Measurements from ENCODE around the gene MPL.

The MPL gene

DNA sequence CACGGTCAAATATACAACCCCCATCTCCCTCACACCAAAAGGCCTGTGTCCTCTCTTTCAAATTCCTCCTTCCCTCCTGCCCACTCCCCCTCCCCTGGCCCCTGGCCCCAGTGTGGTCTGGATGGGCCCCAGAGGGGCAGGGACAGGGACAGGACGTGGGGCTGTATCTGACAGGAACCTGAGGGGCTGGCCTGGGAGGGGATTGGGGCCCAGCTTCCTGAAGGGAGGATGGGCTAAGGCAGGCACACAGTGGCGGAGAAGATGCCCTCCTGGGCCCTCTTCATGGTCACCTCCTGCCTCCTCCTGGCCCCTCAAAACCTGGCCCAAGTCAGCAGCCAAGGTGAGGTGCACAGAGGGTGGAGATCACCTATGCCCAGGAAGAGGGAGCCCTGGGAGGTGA lies at the start of gene MPL:
Gene MPL, plus strand, starts transcription at position 231 of the 400 bp plus-strand sequence. Its CDS starts 31 bp downstream, at position 262.
- H3K4me1 ChIP-seq (ENCODE audit: control insufficient read depth, insufficient read depth, low read length): peaks cover 10% of the 10 kb centered on the region
- no peaks in the 10 kb centered on the region for H3K36me3 ChIP-seq (ENCODE audit: control insufficient read depth, insufficient read depth, low read length, severe bottlenecking)
- no peak for DNase-seq (ENCODE audit: low read depth)
- no peaks in the 10 kb centered on the region for H3K9me3 ChIP-seq (ENCODE audit: control insufficient read depth, low read length)
- H3K9ac ChIP-seq (ENCODE audit: low read length): no peak within 1 kb of the TSS
- H3K27me3 ChIP-seq (replicated peaks; ENCODE audit: control insufficient read depth, insufficient read depth, low read length): no peaks in the 10 kb centered on the region
- H3K4me3 ChIP-seq (ENCODE audit: low read length): no peak within 1 kb of the TSS

DNA sequence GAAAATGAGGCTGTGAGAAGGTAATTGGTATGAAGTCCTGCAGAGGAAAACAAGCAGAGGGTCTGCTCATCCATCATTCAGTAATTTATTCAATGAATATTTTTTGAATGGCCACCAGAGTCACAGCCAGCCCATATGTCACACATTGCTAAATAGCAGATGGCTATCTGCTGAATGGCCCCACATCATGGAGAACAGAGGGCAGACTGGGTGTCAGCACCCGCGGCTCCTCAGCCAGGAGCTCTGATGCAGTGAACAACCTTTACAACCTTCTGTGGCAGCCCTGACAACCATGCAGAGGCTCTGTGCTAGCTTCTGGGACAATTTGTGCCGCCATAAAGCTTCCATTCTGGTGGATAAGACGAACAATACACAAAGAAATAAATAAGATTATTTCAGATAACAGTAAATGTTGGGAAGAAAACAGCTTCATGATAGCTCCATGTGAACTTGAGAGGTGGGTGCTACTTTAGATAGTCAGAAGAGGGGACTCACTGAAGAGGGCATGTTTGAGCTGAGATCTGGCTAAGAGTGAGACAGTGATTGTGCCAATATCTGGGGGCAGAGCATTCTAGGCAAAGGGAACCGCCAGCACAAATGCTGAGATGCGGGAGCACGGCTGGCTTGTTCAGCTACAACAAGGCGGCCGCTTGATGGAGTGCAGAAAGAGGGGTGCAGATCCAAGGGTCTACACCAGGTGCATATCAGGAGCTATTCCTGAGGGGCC lies 49.4 kb upstream of the MPL start:
- Histone ChIP-seq H3K9me3 (ENCODE audit: control insufficient read depth, low read length) (no peaks in the 10 kb centered on the region), H3K4me1 (ENCODE audit: control insufficient read depth, insufficient read depth, low read length) (peaks cover 19% of the 10 kb centered on the region), H3K36me3 (ENCODE audit: control insufficient read depth, insufficient read depth, low read length, severe bottlenecking) (no peaks in the 10 kb centered on the region), H3K27me3 (replicated peaks; ENCODE audit: control insufficient read depth, insufficient read depth, low read length) (peaks cover 3% of the 10 kb centered on the region), H3K4me3 (ENCODE audit: low read length) (no peak overlapping the region), H3K9ac (ENCODE audit: low read length) (no peak overlapping the region)
- no peak for DNase-seq (ENCODE audit: low read depth)

DNA sequence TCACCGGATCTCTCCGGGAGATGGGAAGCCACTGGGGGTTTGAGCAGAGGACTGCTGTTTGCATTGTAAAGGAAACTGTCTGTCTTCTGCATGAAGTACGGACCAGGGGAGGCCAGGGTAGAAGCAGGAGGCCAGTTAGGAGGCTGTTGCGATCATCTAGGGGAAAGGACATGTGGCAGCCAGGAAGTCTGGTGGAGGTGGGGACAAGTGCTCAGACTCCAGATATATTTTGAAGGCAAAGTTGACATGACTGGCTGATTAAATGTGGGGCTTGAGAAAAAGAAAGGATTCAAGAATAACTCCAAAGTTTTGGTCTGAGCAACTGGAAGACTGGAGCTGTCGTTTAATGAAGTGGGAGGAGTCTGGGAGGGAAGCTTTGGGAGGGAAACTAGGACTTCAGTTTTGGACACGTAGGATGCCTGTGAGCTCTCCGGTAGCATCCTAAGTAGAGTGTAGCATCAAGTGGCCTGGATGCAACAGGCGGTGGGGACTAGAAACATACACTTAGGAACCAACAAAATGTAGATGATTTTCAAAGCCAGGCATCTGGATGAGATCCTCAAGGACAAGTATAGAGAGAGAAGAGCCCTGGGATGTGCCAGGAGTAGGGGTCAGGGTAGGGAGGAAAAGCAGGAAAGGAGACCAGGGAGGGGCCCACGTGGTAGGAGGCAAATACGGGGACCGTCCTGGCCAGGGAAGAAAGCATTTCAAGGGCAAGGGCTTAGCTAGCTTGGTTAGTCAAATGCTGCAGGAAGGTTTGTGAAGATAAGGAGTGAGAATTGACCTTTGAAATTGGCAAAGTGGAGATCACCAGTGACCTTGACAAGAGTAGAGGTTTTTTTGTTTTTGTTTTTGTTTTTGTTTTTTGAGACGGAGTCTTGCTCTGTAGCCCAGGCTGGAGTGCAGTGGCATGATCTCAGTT lies 48.6 kb upstream of the MPL start:
- H3K9ac ChIP-seq (ENCODE audit: low read length): no peak overlapping the region
- H3K36me3 ChIP-seq (ENCODE audit: control insufficient read depth, insufficient read depth, low read length, severe bottlenecking): no peaks in the 10 kb centered on the region
- peaks cover 27% of the 10 kb centered on the region for H3K4me1 ChIP-seq (ENCODE audit: control insufficient read depth, insufficient read depth, low read length)
- no peaks in the 10 kb centered on the region for H3K9me3 ChIP-seq (ENCODE audit: control insufficient read depth, low read length)
- no peak overlapping the region for H3K4me3 ChIP-seq (ENCODE audit: low read length)
- peaks cover 3% of the 10 kb centered on the region for H3K27me3 ChIP-seq (replicated peaks; ENCODE audit: control insufficient read depth, insufficient read depth, low read length)
- DNase-seq (ENCODE audit: low read depth): no peak

DNA sequence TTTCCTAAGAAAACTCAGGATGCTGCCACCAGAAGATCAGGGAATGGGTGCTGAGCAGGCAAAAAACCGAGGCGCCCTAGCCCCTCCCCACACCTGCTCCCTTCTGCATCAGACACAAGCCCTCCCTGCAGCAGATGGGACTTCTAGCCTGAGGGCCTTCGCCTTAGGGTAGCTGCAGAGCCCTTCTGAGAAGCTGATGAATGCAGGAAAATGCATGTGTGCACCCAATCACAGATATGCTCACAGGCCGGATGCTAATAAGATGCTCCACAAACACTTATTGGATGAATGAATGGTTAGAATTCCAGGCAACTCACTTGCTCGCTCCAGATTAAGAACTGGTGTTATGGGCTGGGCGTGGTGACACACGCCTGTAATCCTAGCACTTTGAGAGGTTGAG lies 45.4 kb upstream of the MPL start:
- Histone ChIP-seq H3K9me3 (ENCODE audit: control insufficient read depth, low read length) (no peaks in the 10 kb centered on the region), H3K4me1 (ENCODE audit: control insufficient read depth, insufficient read depth, low read length) (peaks cover 58% of the 10 kb centered on the region), H3K27me3 (replicated peaks; ENCODE audit: control insufficient read depth, insufficient read depth, low read length) (no peaks in the 10 kb centered on the region), H3K9ac (ENCODE audit: low read length) (no peak overlapping the region), H3K36me3 (ENCODE audit: control insufficient read depth, insufficient read depth, low read length, severe bottlenecking) (no peaks in the 10 kb centered on the region), H3K4me3 (ENCODE audit: low read length) (no peak overlapping the region)
- no peak for DNase-seq (ENCODE audit: low read depth)

DNA sequence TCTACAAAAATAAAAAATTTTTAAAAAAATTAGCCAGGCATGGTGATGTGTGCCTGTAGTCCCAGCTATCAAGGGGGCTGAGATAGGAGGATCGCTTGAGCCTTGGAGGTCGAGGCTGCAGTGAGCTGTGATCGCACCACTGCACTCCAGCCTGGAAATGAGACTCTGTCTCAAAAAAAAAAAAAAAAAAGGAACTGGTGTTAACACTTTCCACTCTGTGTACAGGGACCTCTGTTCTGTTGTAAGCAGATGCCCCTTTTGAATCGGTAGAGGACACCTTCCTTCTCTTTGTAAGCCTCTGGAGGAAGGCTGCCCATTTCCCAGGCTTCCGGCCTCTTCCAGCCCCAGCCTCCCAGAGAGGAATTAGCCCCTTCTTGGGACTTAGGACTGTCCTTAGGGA lies 44.9 kb upstream of the MPL start:
- Histone ChIP-seq H3K4me1 (ENCODE audit: control insufficient read depth, insufficient read depth, low read length) (peaks cover 61% of the 10 kb centered on the region), H3K9ac (ENCODE audit: low read length) (no peak overlapping the region), H3K27me3 (replicated peaks; ENCODE audit: control insufficient read depth, insufficient read depth, low read length) (no peaks in the 10 kb centered on the region), H3K9me3 (ENCODE audit: control insufficient read depth, low read length) (no peaks in the 10 kb centered on the region), H3K4me3 (ENCODE audit: low read length) (no peak overlapping the region), H3K36me3 (ENCODE audit: control insufficient read depth, insufficient read depth, low read length, severe bottlenecking) (no peaks in the 10 kb centered on the region)
- no peak for DNase-seq (ENCODE audit: low read depth)

DNA sequence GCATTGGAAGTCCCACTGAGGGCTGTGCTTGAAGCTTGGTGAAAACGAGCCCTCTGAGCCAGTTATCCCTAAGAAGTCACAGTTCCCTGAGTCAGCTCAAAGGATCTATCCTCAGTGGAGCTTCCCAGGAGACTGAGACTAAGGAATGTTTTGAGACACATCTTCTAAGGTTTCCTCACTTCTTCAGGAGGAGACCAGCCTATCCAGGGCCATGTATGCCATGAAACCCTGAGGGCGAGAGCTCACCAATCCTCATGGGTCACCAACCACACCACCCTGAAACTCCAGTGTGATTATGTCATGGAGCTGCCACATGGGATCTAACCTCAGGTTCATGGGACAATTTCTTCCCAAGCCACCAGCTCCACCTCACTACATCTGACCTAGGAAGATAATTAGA lies 44.4 kb upstream of the MPL start:
- H3K36me3 ChIP-seq (ENCODE audit: control insufficient read depth, insufficient read depth, low read length, severe bottlenecking): no peaks in the 10 kb centered on the region
- H3K27me3 ChIP-seq (replicated peaks; ENCODE audit: control insufficient read depth, insufficient read depth, low read length): no peaks in the 10 kb centered on the region
- peak; percentile 23 for DNase-seq (ENCODE audit: low read depth)
- no peak overlapping the region for H3K4me3 ChIP-seq (ENCODE audit: low read length)
- peaks cover 60% of the 10 kb centered on the region for H3K4me1 ChIP-seq (ENCODE audit: control insufficient read depth, insufficient read depth, low read length)
- H3K9ac ChIP-seq (ENCODE audit: low read length): no peak overlapping the region
- no peaks in the 10 kb centered on the region for H3K9me3 ChIP-seq (ENCODE audit: control insufficient read depth, low read length)

DNA sequence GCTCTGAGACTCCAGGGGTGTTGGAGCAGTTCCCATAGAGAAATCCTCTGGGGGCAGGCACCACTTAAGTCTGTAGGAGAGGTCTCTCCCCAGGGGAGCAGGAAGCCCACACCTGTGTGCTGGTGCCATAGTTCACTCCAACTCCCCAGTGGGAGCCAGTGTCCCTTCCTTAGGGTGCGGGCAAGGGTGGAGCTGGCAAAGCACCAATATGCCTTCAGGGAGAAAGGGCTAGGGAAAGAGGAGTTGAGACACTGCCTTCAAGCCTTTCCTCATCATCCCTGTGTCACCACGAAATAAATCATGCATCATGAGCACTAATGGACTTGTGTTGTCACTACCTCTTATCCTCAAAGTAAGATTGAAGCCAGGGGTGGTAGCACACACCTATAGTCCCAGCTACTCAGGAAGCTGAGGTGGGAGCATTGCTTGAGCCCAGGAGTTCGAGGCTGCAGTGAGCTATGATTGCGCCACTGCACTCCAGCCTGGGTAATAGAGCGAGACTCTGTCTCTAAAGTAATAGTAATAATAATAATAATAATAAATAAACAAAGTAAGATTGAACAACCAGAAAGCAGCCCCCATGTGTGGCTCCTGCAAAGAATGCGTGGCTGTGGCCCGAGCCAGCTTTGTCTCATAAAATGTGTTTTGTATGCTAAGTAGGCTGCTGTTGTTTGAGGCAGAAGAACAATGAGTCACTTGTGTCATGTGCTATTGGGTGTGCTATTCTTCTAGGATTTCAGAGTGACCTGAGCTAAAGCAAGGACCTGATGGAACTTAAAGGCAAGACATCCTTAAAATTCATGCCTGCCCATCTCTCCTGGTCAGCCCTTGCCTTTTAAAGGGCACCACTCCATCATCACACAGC lies 43.5 kb upstream of the MPL start:
- Histone ChIP-seq H3K27me3 (replicated peaks; ENCODE audit: control insufficient read depth, insufficient read depth, low read length) (no peaks in the 10 kb centered on the region), H3K4me1 (ENCODE audit: control insufficient read depth, insufficient read depth, low read length) (peaks cover 51% of the 10 kb centered on the region), H3K9me3 (ENCODE audit: control insufficient read depth, low read length) (no peaks in the 10 kb centered on the region), H3K36me3 (ENCODE audit: control insufficient read depth, insufficient read depth, low read length, severe bottlenecking) (no peaks in the 10 kb centered on the region), H3K9ac (ENCODE audit: low read length) (peak overlapping the region; percentile 84), H3K4me3 (ENCODE audit: low read length) (no peak overlapping the region)
- DNase-seq (ENCODE audit: low read depth): peak; percentile 65

DNA sequence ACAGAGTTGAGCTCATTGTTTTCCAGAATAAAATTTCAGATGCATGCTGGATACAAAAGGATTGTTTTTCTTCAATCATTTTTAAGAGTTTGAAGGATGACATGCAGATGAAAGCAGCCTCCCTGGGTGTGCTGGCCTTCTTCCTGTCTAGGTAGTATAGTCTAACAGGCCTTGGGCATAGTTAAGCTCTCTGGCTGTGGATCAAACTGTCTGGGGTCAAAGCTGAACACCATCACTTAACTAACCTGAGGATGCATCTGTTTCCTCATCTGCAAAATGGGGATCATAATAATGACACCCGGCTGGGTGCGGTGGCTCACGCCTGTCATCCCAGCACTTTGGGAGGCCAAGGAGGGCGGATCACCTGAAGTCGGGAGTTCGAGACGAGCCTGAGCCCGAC lies 42.9 kb upstream of the MPL start:
- Histone ChIP-seq H3K4me1 (ENCODE audit: control insufficient read depth, insufficient read depth, low read length) (peaks cover 48% of the 10 kb centered on the region), H3K9me3 (ENCODE audit: control insufficient read depth, low read length) (no peaks in the 10 kb centered on the region), H3K4me3 (ENCODE audit: low read length) (no peak overlapping the region), H3K36me3 (ENCODE audit: control insufficient read depth, insufficient read depth, low read length, severe bottlenecking) (no peaks in the 10 kb centered on the region), H3K9ac (ENCODE audit: low read length) (peak overlapping the region; percentile 84), H3K27me3 (replicated peaks; ENCODE audit: control insufficient read depth, insufficient read depth, low read length) (no peaks in the 10 kb centered on the region)
- no peak for DNase-seq (ENCODE audit: low read depth)

DNA sequence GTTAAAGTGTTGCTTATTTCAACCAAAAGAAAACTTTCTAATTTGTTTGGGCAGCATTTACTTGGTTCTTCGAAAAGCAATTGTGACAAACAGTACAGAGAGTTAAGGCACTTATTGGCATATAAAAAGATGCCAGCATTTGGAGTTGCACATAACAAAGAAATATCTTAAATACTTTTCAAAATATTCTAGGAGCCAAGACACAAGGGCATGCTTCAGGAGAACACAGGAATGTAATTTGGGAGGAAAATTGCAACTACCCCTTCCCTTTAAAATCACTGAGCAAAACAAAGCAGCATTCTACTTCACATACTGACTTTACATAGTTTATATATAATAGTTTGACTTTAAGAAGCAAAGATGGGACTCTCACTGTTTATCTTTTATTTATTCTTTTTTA lies 41.4 kb upstream of the MPL start:
- H3K9me3 ChIP-seq (ENCODE audit: control insufficient read depth, low read length): no peaks in the 10 kb centered on the region
- no peaks in the 10 kb centered on the region for H3K36me3 ChIP-seq (ENCODE audit: control insufficient read depth, insufficient read depth, low read length, severe bottlenecking)
- peak; percentile 65 for DNase-seq (ENCODE audit: low read depth)
- no peaks in the 10 kb centered on the region for H3K27me3 ChIP-seq (replicated peaks; ENCODE audit: control insufficient read depth, insufficient read depth, low read length)
- peaks cover 48% of the 10 kb centered on the region for H3K4me1 ChIP-seq (ENCODE audit: control insufficient read depth, insufficient read depth, low read length)
- peak overlapping the region; percentile 84 for H3K9ac ChIP-seq (ENCODE audit: low read length)
- H3K4me3 ChIP-seq (ENCODE audit: low read length): no peak overlapping the region

DNA sequence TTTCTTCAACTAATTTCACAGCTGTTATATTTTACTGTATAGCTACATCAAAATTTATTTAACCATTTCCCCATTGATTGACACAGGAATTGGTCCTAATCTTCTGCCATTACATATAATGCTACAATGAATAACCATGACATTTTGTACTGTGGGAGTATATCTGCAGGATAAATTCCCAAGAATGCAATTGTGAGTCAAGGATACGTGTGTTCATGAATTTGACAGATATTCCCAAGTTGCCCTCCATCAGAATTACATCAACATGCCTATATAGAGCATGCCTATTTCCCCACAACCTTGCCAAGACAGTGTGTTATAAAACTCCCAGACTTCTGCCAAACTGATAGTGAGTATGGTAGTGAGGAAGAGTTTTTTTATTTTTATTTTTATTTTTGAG lies 39.6 kb upstream of the MPL start:
- DNase-seq (ENCODE audit: low read depth): no peak
- H3K4me1 ChIP-seq (ENCODE audit: control insufficient read depth, insufficient read depth, low read length): peaks cover 45% of the 10 kb centered on the region
- no peaks in the 10 kb centered on the region for H3K36me3 ChIP-seq (ENCODE audit: control insufficient read depth, insufficient read depth, low read length, severe bottlenecking)
- no peak overlapping the region for H3K4me3 ChIP-seq (ENCODE audit: low read length)
- no peaks in the 10 kb centered on the region for H3K9me3 ChIP-seq (ENCODE audit: control insufficient read depth, low read length)
- H3K27me3 ChIP-seq (replicated peaks; ENCODE audit: control insufficient read depth, insufficient read depth, low read length): no peaks in the 10 kb centered on the region
- H3K9ac ChIP-seq (ENCODE audit: low read length): no peak overlapping the region

DNA sequence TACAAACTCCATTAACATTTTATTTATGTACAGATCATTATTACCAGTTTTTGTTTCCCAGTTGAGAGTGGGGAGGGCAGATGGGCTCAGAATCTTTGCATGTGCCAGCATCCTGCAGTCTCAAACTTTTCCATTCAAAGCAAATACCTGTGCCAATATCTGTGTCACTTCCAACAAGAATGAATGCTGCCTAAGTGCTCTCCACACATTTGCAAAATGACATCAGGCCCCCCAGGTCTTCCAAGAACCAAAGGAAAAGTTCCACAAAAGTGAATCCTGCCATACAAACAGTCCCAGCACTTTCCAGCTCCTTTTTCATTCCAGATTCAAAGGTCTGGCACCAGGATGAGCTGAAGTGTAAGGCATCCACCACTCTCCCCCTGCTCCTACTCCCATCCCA lies 38.5 kb upstream of the MPL start:
- no peak for DNase-seq (ENCODE audit: low read depth)
- Histone ChIP-seq H3K4me3 (ENCODE audit: low read length) (no peak overlapping the region), H3K27me3 (replicated peaks; ENCODE audit: control insufficient read depth, insufficient read depth, low read length) (no peaks in the 10 kb centered on the region), H3K9me3 (ENCODE audit: control insufficient read depth, low read length) (no peaks in the 10 kb centered on the region), H3K36me3 (ENCODE audit: control insufficient read depth, insufficient read depth, low read length, severe bottlenecking) (no peaks in the 10 kb centered on the region), H3K4me1 (ENCODE audit: control insufficient read depth, insufficient read depth, low read length) (peaks cover 45% of the 10 kb centered on the region), H3K9ac (ENCODE audit: low read length) (no peak overlapping the region)

Data from adipocyte (in vitro differentiated cells).